Sigmoid colon (tissue), 4 donors: Measurements from ENCODE around the gene CHID1.

ENCODE experiments used
- EP300 ChIP-seq, 4 donors: sonication (generic); formaldehyde crosslinking; IDR thresholded peaks; one replicate each; pipeline ENCODE4 v1.6.1; 2017; ENCODE audit warnings: antibody characterized with exemption in 4 of 4
- POLR2A ChIP-seq, 2 donors: fragments of 450-650 bp; IDR thresholded peaks; one replicate each; pipeline ENCODE4 v1.6.1; 2016; ENCODE audit warnings: antibody characterized with exemption in 2 of 2, mild to moderate bottlenecking in 2 of 2, moderate library complexity in 2 of 2
- POLR2AphosphoS5 ChIP-seq, 4 donors: sonication (generic); formaldehyde crosslinking; IDR thresholded peaks; one replicate each; pipeline ENCODE4 v1.6.1; 2017; ENCODE audit warnings: antibody characterized with exemption in 4 of 4
- TF ChIP-seq, protein P1 (sequence below), 4 experiments: fragments of 450-650 bp in 3 of 4; fragments of 200-600 bp in 1 of 4; IDR thresholded peaks; one replicate each; pipeline ENCODE4 v1.5.1; 2016 to 2019; ENCODE audit warnings: antibody characterized with exemption in 4 of 4, mild to moderate bottlenecking in 3 of 4, moderate library complexity in 2 of 4

DNA sequence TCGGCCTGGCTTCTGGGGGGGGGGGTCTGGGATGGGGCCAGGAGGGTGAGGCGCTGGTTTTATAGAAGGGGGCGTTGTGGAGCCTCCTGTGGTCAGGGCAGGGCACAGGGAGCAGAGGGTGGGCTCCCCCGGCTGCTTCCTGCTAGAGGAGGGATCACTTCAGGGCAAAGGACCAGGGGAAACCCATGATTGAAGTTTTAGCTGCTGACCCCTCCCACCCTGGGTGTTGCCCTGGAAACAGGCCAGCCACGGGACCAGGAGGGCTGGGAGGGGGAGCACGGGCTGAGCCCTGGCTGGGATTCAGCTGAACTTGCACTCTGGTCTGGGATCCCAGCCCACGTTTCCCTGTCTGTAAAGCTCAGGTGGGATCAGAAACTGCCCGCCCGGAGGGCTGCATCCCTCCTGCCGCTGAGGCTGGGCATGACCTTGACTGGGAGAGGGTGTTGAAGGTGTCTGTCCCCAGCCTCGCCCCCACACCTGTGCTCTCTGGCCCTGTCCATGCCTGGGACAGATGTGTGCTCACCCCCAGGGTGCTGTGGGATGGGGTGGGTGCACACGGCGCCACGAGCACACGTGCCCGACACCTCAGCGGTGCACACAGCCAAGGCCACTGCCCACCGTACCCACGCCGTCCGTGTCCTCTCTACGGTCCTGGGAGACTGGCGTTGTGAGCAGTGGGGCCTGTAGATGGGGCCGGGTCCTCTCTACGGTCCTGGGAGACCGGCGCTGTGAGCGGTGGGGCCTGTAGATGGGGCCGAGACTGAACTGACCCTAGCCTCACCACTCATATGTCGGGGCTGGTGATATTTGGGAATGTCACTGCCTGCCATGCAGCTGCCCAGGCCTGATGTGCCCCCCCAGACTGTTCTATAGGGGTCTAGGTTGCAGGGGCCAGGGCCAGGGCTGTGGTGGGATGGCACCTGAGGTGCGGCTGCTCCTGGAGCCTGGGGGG lies 65.6 kb downstream of the CHID1 start:
- TF ChIP-seq, protein P1, sequence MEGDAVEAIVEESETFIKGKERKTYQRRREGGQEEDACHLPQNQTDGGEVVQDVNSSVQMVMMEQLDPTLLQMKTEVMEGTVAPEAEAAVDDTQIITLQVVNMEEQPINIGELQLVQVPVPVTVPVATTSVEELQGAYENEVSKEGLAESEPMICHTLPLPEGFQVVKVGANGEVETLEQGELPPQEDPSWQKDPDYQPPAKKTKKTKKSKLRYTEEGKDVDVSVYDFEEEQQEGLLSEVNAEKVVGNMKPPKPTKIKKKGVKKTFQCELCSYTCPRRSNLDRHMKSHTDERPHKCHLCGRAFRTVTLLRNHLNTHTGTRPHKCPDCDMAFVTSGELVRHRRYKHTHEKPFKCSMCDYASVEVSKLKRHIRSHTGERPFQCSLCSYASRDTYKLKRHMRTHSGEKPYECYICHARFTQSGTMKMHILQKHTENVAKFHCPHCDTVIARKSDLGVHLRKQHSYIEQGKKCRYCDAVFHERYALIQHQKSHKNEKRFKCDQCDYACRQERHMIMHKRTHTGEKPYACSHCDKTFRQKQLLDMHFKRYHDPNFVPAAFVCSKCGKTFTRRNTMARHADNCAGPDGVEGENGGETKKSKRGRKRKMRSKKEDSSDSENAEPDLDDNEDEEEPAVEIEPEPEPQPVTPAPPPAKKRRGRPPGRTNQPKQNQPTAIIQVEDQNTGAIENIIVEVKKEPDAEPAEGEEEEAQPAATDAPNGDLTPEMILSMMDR (IDR thresholded peaks at IDR 0.05), result no peak
- no peak for TF ChIP-seq POLR2A (IDR thresholded peaks at IDR 0.05)
- peak; percentile 56 to 86 (median 75) for TF ChIP-seq POLR2AphosphoS5 (IDR thresholded peaks at IDR 0.05)
- peak in 2 of 4 donors; percentile 48 to 59 for TF ChIP-seq EP300 (IDR thresholded peaks at IDR 0.05)
